AML-193 (cell line): ENCODE results near the gene STAC3.
A peak's percentile ranks its signal among the peaks of the same experiment; 100 is the strongest.

Experiments
- DNase-seq, 2 experiments: peaks; one replicate each; lab custom pipeline; 2025; lab: John Stamatoyannopoulos, UW

The STAC3 gene

GRCh38 chr12:57235728-57236131 is 15.3 kb downstream of the STAC3 start:
- DNase-seq = no peak

GRCh38 chr12:57235017-57235727 is 15.8 kb downstream of the STAC3 start:
- no peak for DNase-seq

- no peak for DNase-seq
Observed at GRCh38 chr12:57234571-57235016, 16.4 kb downstream of the STAC3 start.

GRCh38 chr12:57234233-57234570 is 16.8 kb downstream of the STAC3 start:
- no peak for DNase-seq

DNA sequence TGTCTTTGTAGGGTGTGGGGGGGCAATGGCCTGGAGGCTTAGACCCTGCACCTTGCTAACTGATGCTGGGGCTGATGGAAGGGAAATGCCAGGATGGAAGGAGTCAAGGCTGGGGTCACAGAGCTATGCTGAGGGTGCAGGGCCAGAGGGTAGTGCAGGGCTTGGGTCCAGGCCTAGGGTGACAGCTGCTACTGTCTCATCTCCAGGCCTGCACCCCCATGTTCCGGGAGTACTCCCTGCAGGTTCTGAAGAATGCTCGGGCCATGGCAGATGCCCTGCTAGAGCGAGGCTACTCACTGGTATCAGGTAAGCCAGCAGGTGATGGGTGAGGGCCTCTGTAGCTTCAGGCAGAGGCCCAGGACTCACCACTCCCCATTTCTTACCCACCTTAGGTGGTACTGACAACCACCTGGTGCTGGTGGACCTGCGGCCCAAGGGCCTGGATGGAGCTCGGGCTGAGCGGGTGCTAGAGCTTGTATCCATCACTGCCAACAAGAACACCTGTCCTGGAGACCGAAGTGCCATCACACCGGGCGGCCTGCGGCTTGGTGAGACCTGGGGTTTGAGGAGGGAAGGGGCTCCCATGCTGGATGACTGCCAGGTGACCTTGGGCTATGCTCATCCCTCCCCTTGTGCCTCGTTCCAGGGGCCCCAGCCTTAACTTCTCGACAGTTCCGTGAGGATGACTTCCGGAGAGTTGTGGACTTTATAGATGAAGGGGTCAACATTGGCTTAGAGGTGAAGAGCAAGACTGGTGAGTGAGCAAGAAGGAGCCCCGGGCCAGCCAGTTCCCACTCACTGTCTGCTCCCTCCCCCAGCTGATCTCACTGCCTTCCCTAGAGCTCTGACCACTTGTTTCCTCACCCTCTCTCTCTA is 17.4 kb downstream of the STAC3 start:
- no peak for DNase-seq

DNA sequence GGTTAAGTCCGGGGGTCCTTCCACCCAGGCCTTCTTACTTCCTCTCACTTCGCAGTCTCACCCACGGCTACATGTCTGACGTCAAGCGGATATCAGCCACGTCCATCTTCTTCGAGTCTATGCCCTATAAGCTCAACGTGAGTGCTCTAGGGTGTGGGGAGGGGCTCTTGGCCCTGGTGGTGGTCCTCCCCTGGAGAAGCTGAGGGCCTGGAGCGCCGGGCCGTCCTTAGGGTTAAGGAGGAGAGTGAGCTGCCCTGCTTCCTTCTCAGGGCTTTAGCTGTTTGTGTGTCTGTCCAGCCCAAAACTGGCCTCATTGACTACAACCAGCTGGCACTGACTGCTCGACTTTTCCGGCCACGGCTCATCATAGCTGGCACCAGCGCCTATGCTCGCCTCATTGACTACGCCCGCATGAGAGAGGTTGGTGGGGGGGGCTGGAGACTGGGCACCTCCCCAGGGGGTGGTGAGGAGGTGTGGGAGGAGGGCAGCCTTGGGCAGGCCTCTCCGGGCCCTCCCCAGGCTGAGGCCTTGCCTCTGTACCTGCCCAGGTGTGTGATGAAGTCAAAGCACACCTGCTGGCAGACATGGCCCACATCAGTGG is 18.7 kb downstream of the STAC3 start:
- no peak for DNase-seq

GRCh38 chr12:57231276-57232021 is 19.5 kb downstream of the STAC3 start:
- DNase-seq = no peak

DNA sequence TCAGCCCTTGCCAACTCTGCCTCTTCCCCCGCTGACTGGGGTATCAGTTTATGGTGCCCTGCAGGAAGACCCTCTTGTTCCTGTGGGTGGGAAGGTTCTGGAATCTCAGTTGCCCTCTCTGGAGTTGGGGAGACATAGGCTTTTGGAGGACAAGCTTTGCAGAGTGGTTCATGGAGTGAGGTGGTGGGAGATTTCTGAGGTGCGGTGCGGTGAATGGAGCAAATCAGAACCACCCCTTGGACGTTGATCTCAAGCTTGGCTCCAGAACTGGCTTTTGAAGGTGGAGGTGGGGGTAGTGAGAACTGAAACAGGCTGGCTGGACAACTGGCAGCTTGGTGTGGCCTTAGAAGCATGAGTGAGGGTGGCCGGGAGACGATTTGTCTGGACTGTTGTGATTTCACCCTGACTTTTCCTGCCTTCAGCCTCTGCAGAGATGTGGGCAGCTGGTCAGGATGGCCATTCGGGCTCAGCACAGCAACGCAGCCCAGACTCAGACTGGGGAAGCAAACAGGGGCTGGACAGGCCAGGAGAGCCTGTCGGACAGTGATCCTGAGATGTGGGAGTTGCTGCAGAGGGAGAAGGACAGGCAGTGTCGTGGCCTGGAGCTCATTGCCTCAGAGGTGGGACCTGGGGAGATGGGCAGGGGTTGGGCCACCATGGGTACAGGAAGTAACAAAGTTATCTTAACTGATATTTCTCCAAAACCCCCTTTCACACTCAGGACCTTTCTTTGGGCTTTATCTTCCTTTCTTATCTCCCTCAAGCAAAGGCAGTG is 20.4 kb downstream of the STAC3 start:
- DNase-seq = no peak

- peak; percentile 95 for DNase-seq
Observed at GRCh38 chr12:57229634-57230380, 21.2 kb downstream of the STAC3 start, which contains the start of gene SHMT2. Gene SHMT2 (plus strand): TSS chr12:57229711. CDS start chr12:57229779, 68 bp downstream.

- peak; percentile 34 to 52 for DNase-seq
Observed at GRCh38 chr12:57229046-57229633, 21.8 kb downstream of the STAC3 start.

- DNase-seq = no peak
Observed at GRCh38 chr12:57227315-57228115, 23.5 kb downstream of the STAC3 start.

GRCh38 chr12:57226588-57227314 is 24.2 kb downstream of the STAC3 start:
- no peak for DNase-seq

GRCh38 chr12:57225680-57226210 is 25.2 kb downstream of the STAC3 start:
- no peak for DNase-seq

GRCh38 chr12:57224973-57225679 is 25.9 kb downstream of the STAC3 start:
- no peak for DNase-seq

DNA sequence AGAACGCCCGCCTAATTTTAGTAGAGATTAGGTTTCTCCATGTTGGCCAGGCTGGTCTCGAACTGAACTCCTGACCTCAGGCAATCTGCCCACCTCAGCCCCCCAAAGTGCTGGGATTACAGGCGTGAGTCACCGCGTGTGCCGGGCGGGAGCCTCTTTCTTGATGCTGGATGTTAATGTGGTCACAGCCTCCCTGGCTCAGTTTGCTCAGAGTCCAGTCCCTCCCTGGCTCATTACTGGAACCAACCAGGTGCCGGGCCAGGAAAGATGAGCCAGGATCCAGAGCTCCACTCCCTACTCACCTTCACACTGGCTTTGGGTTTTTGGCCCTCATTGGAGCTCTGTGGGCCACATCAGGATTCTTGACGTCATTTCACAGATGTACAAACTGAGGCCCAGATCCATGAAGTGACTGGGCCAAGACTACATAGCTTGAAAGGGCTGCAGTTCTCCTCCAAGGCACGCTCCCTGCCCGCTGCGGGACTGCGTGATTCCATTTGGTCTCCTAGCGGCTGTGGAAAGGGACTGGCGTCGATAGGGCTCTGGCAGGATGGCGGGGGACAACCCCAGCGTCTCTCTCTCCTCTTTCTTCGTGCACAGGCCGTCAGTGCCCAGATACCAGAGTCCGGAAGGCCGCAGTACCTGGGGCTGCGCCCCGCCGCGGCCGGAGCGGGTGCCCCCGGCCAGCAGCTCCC is 26.6 kb downstream of the STAC3 start:
- no peak for DNase-seq

DNA sequence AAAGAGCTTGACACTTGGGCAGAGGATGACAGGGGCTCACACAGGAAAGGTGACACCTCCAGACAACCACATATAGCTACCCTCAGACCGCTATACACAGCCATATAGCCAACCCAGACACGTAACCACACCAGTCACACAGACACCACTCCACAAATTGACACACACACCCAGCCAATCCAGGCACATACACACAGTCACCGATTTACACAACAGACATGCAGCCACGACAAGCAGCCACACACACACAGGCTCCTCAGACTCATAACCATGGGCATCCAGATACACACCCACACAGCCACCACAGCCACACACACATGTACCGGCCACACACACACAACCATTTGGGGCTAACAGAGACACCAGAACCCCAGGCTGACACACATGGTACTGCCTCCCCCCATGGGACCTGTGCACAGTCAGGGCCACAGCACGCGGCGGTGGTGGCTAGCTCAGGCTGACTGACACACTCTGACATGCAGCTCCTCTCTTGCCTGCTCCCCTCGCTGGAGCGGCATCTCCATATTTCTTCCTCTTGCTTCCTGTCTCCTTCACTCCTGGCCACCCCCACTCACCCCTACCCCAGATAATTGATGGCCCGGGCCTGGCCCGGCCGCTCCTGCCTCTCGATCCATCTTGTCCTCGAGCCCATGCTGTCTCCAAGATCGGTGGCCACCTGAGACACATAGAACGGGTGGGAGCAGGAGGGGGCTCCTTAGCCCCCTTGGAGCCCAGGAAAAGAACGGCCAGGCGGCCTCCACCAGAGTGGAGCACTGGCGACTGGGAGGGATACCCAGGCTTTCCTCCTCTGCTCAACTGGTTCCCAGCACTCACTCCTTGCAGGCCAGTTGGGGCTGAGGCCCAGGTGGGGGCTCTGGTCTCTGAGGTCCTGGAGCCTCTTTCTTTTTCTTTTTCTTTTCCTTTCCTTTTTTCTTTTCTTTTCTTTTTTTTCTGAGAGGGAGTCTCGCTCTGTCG is 27.5 kb downstream of the STAC3 start:
- DNase-seq = no peak
